Measurements from ENCODE around the gene DNTT.

The DNTT gene

GRCh38 chr10:96304230-96304629 lies at the start of gene DNTT:
Gene DNTT (plus strand): TSS chr10:96304434. CDS start chr10:96304498, 64 bp downstream.
- no peak for DNase-seq

- no peak for DNase-seq
Measured at GRCh38 chr10:96254976-96255375, 49.3 kb upstream of the DNTT start.

GRCh38 chr10:96255549-96256333 lies 48.5 kb upstream of the DNTT start:
- DNase-seq: no peak

- DNase-seq: peak; percentile 83
Measured at GRCh38 chr10:96257944-96258343, 46.3 kb upstream of the DNTT start.

- no peak for DNase-seq
Measured at GRCh38 chr10:96259150-96259549, 45.1 kb upstream of the DNTT start.

- DNase-seq: peak; percentile 55
Measured at GRCh38 chr10:96260014-96260413, 44.2 kb upstream of the DNTT start.

GRCh38 chr10:96261132-96261531 lies 43.1 kb upstream of the DNTT start:
- DNase-seq: no peak

GRCh38 chr10:96261930-96262329 lies 42.3 kb upstream of the DNTT start:
- DNase-seq: no peak

GRCh38 chr10:96263176-96263575 lies 41.1 kb upstream of the DNTT start:
- no peak for DNase-seq

- DNase-seq: no peak
Measured at GRCh38 chr10:96263669-96264068, 40.6 kb upstream of the DNTT start.

GRCh38 chr10:96264938-96265337 lies 39.3 kb upstream of the DNTT start:
- no peak for DNase-seq

- DNase-seq: no peak
Measured at GRCh38 chr10:96266118-96266770, 38.0 kb upstream of the DNTT start.

GRCh38 chr10:96267234-96267705 lies 37.0 kb upstream of the DNTT start:
- DNase-seq: no peak

GRCh38 chr10:96268341-96268909 lies 35.8 kb upstream of the DNTT start:
- DNase-seq: no peak

- DNase-seq: no peak
Measured at GRCh38 chr10:96269438-96270300, 34.6 kb upstream of the DNTT start.

GRCh38 chr10:96270571-96270970 lies 33.7 kb upstream of the DNTT start:
- DNase-seq: no peak

- peak; percentile 87 for DNase-seq
Measured at GRCh38 chr10:96271016-96271815, 33.0 kb upstream of the DNTT start, which contains the start of gene BLNK. Gene BLNK (minus strand): TSS chr10:96271569. CDS start chr10:96271398, 171 bp downstream.

GRCh38 chr10:96272316-96273280 lies 31.6 kb upstream of the DNTT start:
- peak; percentile 53 for DNase-seq

- peak; percentile 76 for DNase-seq
Measured at GRCh38 chr10:96275685-96276418, 28.4 kb upstream of the DNTT start.

GRCh38 chr10:96276426-96276825 lies 27.8 kb upstream of the DNTT start:
- DNase-seq: no peak
